T-cell (primary cell): ENCODE data around the gene TTC3. TPM values are rescaled to one million over a fixed set of nuclear protein-coding genes. Genes with fewer than 3 reads are reported as not detected.

Experiments
- ATAC-seq, 4 experiments: fragments of 200-7000 bp in 3 of 4; fragments of 150-1000 bp in 1 of 4; cut with Tn5 transposase; replicated peaks in 1 of 4; 1 replicate in 3 of 4; 2 replicates in 1 of 4; pipeline ENCODE4 v1.10.0; 2021; ENCODE audit warnings: moderate library complexity in 3 of 4, mild to moderate bottlenecking in 2 of 4, moderate number of reproducible peaks in 1 of 4
- CTCF ChIA-PET, 2 donors: fragments of 300-600 bp; sonication (Branson Sonifier 250); formaldehyde crosslinking; loops; one replicate each; lab custom pipeline; 2022; ENCODE audit warnings: antibody characterized with exemption in 2 of 2; lab: Charles Lee
- POLR2A ChIA-PET, 2 donors: fragments of 300-600 bp; sonication (Branson Sonifier 250); formaldehyde crosslinking; loops; one replicate each; lab custom pipeline; 2022; ENCODE audit warnings: antibody characterized with exemption in 2 of 2; lab: Charles Lee
- DNase-seq, 35 experiments: peaks; one replicate each; pipeline versions ENCODE4 v3.0.0 to v3.0.0-alpha.2; 2013 to 2023
- H3K27ac ChIP-seq: one replicate; pipeline ENCODE4 v1.5.1; 2013; ENCODE audit warnings: low read length
- H3K27me3 ChIP-seq, 2 experiments: replicated peaks in 1 of 2; 1 replicate in 1 of 2; 2 replicates in 1 of 2; pipeline versions ENCODE4 v1.6.1 to v1.7.0; 2013; ENCODE audit warnings: low read length in 1 of 2, mixed read lengths in 1 of 2; ENCODE audit not compliant: control insufficient read depth in 2 of 2, insufficient read depth in 2 of 2; ENCODE audit errors: extremely low read depth in 1 of 2
- H3K36me3 ChIP-seq, 2 donors: 1 replicate in 1 of 2; 2 replicates in 1 of 2; pipeline versions ENCODE4 v1.6.1 to v1.7.0; 2013; ENCODE audit warnings: low read length in 1 of 2; ENCODE audit not compliant: control insufficient read depth in 2 of 2, insufficient read depth in 1 of 2; ENCODE audit errors: extremely low read depth in 1 of 2
- H3K4me1 ChIP-seq, 2 experiments: 1 replicate in 1 of 2; 2 replicates in 1 of 2; pipeline versions ENCODE4 v1.6.1 to v1.7.0; 2013; ENCODE audit warnings: low read length in 2 of 2, mixed read lengths in 1 of 2; ENCODE audit not compliant: insufficient read depth in 2 of 2, control insufficient read depth in 1 of 2; ENCODE audit errors: extremely low read depth in 1 of 2
- H3K4me3 ChIP-seq, 2 donors: 1 replicate in 1 of 2; 2 replicates in 1 of 2; pipeline versions ENCODE4 v1.5.1 to v1.7.0; 2013; ENCODE audit warnings: mild to moderate bottlenecking in 2 of 2, low read length in 1 of 2, moderate library complexity in 1 of 2; ENCODE audit not compliant: control insufficient read depth in 1 of 2; ENCODE audit errors: extremely low read depth in 1 of 2
- H3K9me3 ChIP-seq: 2 replicates; pipeline ENCODE4 v1.7.0; 2013
- H3K27ac Mint-ChIP-seq, 2 donors: one replicate each; pipeline ENCODE4 v1.8.0; 2020 to 2021; ENCODE audit warnings: mild to moderate bottlenecking in 2 of 2, mixed read lengths in 2 of 2
- H3K27me3 Mint-ChIP-seq, 2 donors: one replicate each; pipeline ENCODE4 v1.8.0; 2021 to 2022; ENCODE audit warnings: mixed read lengths in 2 of 2
- H3K36me3 Mint-ChIP-seq: one replicate; pipeline ENCODE4 v1.8.0; 2021; ENCODE audit warnings: mixed read lengths
- H3K4me1 Mint-ChIP-seq, 3 donors: one replicate each; pipeline ENCODE4 v1.8.0; 2020 to 2022; ENCODE audit warnings: mixed read lengths in 3 of 3, mild to moderate bottlenecking in 1 of 3
- H3K4me3 Mint-ChIP-seq, 3 donors: one replicate each; pipeline ENCODE4 v1.8.0; 2020 to 2022; ENCODE audit warnings: mild to moderate bottlenecking in 3 of 3, mixed read lengths in 3 of 3, moderate library complexity in 3 of 3
- H3K9me3 Mint-ChIP-seq, 3 donors: one replicate each; pipeline ENCODE4 v1.8.0; 2020 to 2022; ENCODE audit warnings: mixed read lengths in 3 of 3
- WGBS: methylation state at CpG from one replicate; pipeline ENCODE4 v1.1.5; 2013; ENCODE audit warnings: missing lambda C conversion rate; ENCODE audit not compliant: insufficient coverage; 5-methylcytosine and 5-hydroxymethylcytosine counted together
- total RNA-seq, 35 experiments: library from RNA in 6 of 35; stranded (reverse) in 6 of 35; fragments of 120-200 nt in 1 of 35; gene quantifications; one replicate each; pipeline versions ENCODE4 v1.2.1 to v1.2.4 and lab custom pipeline; 2013 to 2026

Gene TTC3
- total RNA-seq, 5 donors from 2014 or later (not counting 1 experiment from before 2014, with no cell fraction given), result 125 to 153 (median 139) TPM

- H3K4me1 Mint-ChIP-seq, result no peaks in the 10 kb centered on the region
These were observed 111.9 kb downstream of the TTC3 start for GRCh38 chr21:37184784-37185593.

DNA sequence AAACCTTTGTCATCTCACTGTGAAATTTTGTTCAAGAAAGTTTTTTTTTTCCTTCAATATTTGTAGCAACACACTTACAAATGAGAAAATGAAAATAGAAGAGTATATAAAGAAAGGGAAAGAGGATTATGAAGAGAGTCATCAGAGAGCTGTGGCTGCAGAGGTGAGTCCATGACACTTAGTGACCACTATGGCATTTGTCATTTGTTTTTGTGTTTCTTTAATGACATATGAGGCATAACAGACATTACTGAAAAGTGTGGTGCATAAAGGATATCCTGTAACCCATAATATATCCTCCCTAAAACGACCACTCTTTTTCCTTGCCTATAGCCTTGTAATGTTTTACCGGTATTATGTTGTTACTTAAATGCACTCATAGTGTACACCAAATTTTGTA is 113.9 kb downstream of the TTC3 start:
- ATAC-seq (no peak), DNase-seq (no peak)
- Histone ChIP-seq H3K36me3 (peaks cover 13 to 58% of the 10 kb centered on the region in 2 donors), H3K27me3 (no peaks in the 10 kb centered on the region), H3K4me1 (no peaks in the 10 kb centered on the region), H3K9me3 (no peaks in the 10 kb centered on the region), H3K4me3 (no peak overlapping the region), H3K27ac (no peak overlapping the region)
- Mint-ChIP-seq H3K4me1 (peaks cover 0 to 3% (median 2%) of the 10 kb centered on the region in 3 donors), H3K36me3 (peaks cover 59% of the 10 kb centered on the region), H3K27ac (peak overlapping the region in 1 of 2 donors; percentile 4), H3K9me3 (no peaks in the 10 kb centered on the region), H3K27me3 (no peaks in the 10 kb centered on the region), H3K4me3 (no peak overlapping the region)
- CTCF ChIA-PET, result no interaction called here
- POLR2A ChIA-PET, result interaction anchor here in 1 of 2 donors (0.6 kb wide), 1 partner anchor 16 kb away, joined by 3 read pairs; no protein-coding TSS in a partner anchor
- no CpG with 5 or more reads among the region's 2 CpGs for WGBS

More at GRCh38 chr21:37184784-37185593, 111.9 kb downstream of the TTC3 start:
- H3K36me3 ChIP-seq, result peaks cover 11 to 55% of the 10 kb centered on the region in 2 donors
- CTCF ChIA-PET, result interaction anchor here (0.7 kb wide), 2 partner anchors 181 to 277 kb away, joined by 3 to 12 read pairs; no protein-coding TSS in a partner anchor
- Mint-ChIP-seq H3K4me3 (no peak overlapping the region), H3K27me3 (no peaks in the 10 kb centered on the region), H3K9me3 (peaks cover 0 to 2% (median 1%) of the 10 kb centered on the region in 3 donors), H3K27ac (no peak overlapping the region), H3K36me3 (peaks cover 58% of the 10 kb centered on the region)
- WGBS, result 94% methylated on average over 6 of the region's 9 CpGs
- POLR2A ChIA-PET, result interaction anchor here in 1 of 2 donors (0.9 kb wide), 1 partner anchor 184 kb away, joined by 3 read pairs; no protein-coding TSS in a partner anchor
- H3K27ac ChIP-seq, result no peak overlapping the region
- no peak overlapping the region for H3K4me3 ChIP-seq
- H3K9me3 ChIP-seq, result no peaks in the 10 kb centered on the region
- DNase-seq (no peak), ATAC-seq (no peak)
- H3K27me3 ChIP-seq, result no peaks in the 10 kb centered on the region
- no peaks in the 10 kb centered on the region for H3K4me1 ChIP-seq

DNA sequence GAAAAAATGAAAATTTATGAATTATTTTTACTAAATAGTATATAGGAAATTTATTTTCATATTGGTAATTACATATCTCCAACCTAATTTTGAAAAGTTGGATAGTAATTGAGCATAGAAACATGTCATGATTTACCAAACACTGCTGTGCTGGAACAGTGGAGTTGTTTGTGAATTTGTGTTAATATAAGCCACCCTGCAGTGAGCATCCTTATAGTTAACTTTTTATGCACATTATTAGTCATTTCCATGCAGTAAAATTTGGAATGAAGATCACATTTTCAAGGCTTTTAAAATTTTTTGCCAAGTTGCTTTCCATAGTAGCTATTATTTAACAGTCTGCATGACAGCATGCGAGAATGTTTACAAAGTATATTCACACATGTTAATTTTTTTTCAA is 115.8 kb downstream of the TTC3 start:
- Mint-ChIP-seq H3K36me3 (peaks cover 64% of the 10 kb centered on the region), H3K4me1 (peaks cover 0 to 5% (median 2%) of the 10 kb centered on the region in 3 donors), H3K9me3 (no peaks in the 10 kb centered on the region), H3K4me3 (no peak overlapping the region), H3K27ac (no peak overlapping the region), H3K27me3 (no peaks in the 10 kb centered on the region)
- Histone ChIP-seq H3K36me3 (peaks cover 16 to 59% of the 10 kb centered on the region in 2 donors), H3K9me3 (no peaks in the 10 kb centered on the region), H3K27me3 (no peaks in the 10 kb centered on the region), H3K4me3 (no peak overlapping the region), H3K27ac (no peak overlapping the region), H3K4me1 (no peaks in the 10 kb centered on the region)
- WGBS, result no CpG with 5 or more reads among the region's 1 CpG
- DNase-seq (no peak), ATAC-seq (no peak)
- POLR2A ChIA-PET, result no interaction called here
- CTCF ChIA-PET, result no interaction called here

- no peak overlapping the region for H3K27ac ChIP-seq
- no CpG with 5 or more reads among the region's 2 CpGs for WGBS
- peaks cover 63% of the 10 kb centered on the region for H3K36me3 Mint-ChIP-seq
- H3K4me1 Mint-ChIP-seq, result peaks cover 0 to 5% (median 2%) of the 10 kb centered on the region in 3 donors
- peaks cover 25 to 79% of the 10 kb centered on the region in 2 donors for H3K36me3 ChIP-seq
- ChIA-PET POLR2A (no interaction called here), CTCF (no interaction called here)
- H3K9me3 Mint-ChIP-seq, result no peaks in the 10 kb centered on the region
- H3K4me3 ChIP-seq, result no peak overlapping the region
- ATAC-seq, result no peak
- DNase-seq, result no peak
- no peaks in the 10 kb centered on the region for H3K27me3 ChIP-seq
- peak overlapping the region; percentile 10 to 16 for H3K27ac Mint-ChIP-seq
- H3K4me3 Mint-ChIP-seq, result no peak overlapping the region
- no peaks in the 10 kb centered on the region for H3K27me3 Mint-ChIP-seq
- no peaks in the 10 kb centered on the region for H3K9me3 ChIP-seq
- no peaks in the 10 kb centered on the region for H3K4me1 ChIP-seq
These were observed 119.0 kb downstream of the TTC3 start for GRCh38 chr21:37192019-37192418.

- no peak overlapping the region for H3K4me3 Mint-ChIP-seq
- no peaks in the 10 kb centered on the region for H3K4me1 ChIP-seq
- no peaks in the 10 kb centered on the region for H3K9me3 ChIP-seq
- no peak for ATAC-seq
- H3K27ac Mint-ChIP-seq, result no peak overlapping the region
- DNase-seq, result no peak
- H3K9me3 Mint-ChIP-seq, result no peaks in the 10 kb centered on the region
- no peaks in the 10 kb centered on the region for H3K27me3 ChIP-seq
- ChIA-PET CTCF (no interaction called here), POLR2A (no interaction called here)
- H3K4me3 ChIP-seq, result no peak overlapping the region
- 72% methylated on average over 4 of the region's 4 CpGs for WGBS
- H3K36me3 ChIP-seq, result peaks cover 27 to 77% of the 10 kb centered on the region in 2 donors
- H3K27ac ChIP-seq, result no peak overlapping the region
- H3K4me1 Mint-ChIP-seq, result peaks cover 0 to 5% (median 2%) of the 10 kb centered on the region in 3 donors
- H3K27me3 Mint-ChIP-seq, result no peaks in the 10 kb centered on the region
- peaks cover 65% of the 10 kb centered on the region for H3K36me3 Mint-ChIP-seq
These were observed 120.0 kb downstream of the TTC3 start for GRCh38 chr21:37193006-37193405.

DNA sequence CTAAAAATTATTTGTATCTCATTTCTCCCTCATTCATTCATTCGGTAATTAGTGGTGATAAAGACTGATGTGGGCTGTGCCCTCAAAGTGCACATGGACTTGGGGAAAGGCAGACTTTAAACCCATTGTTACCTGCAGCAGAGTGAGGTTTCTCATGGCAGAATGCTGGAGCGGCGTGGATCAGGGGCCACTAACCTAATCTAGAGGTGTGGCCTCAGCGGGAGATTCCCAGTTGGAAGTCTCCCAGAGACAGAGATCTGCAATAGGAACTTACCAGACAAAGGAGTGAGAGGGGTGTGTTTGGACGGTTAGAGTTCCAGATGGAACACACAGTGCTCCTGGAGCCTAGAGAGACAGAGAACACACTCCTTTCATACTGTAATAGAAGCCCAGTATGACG is 120.6 kb downstream of the TTC3 start:
- no peak overlapping the region for H3K27ac Mint-ChIP-seq
- H3K9me3 Mint-ChIP-seq, result no peaks in the 10 kb centered on the region
- peaks cover 0 to 5% (median 2%) of the 10 kb centered on the region in 3 donors for H3K4me1 Mint-ChIP-seq
- ChIA-PET POLR2A (no interaction called here), CTCF (no interaction called here)
- ATAC-seq (no peak), DNase-seq (no peak)
- H3K27me3 Mint-ChIP-seq, result no peaks in the 10 kb centered on the region
- no peak overlapping the region for H3K4me3 ChIP-seq
- H3K9me3 ChIP-seq, result no peaks in the 10 kb centered on the region
- no peaks in the 10 kb centered on the region for H3K27me3 ChIP-seq
- no peaks in the 10 kb centered on the region for H3K4me1 ChIP-seq
- WGBS, result no CpG with 5 or more reads among the region's 6 CpGs
- peaks cover 27 to 81% of the 10 kb centered on the region in 2 donors for H3K36me3 ChIP-seq
- peaks cover 67% of the 10 kb centered on the region for H3K36me3 Mint-ChIP-seq
- no peak overlapping the region for H3K27ac ChIP-seq
- H3K4me3 Mint-ChIP-seq, result no peak overlapping the region
